Measurements from ENCODE around the gene NXN. TPM values are rescaled to one million over a fixed set of nuclear protein-coding genes. Genes with fewer than 3 reads are reported as not detected.
"Not testable (repeated sequence)": the region's sequence is repeated elsewhere in the genome, so short reads cannot be mapped to it uniquely, and the experiment has no call there.

Gene NXN
- total RNA-seq, 3 donors from 2014 or later = 0.18 to 0.49 (median 0.18) TPM

- H3K36me3 Mint-ChIP-seq (ENCODE audit: insufficient read depth) = no peaks in the 10 kb centered on the region
- no peaks in the 10 kb centered on the region for H3K9me3 Mint-ChIP-seq
- H3K4me1 Mint-ChIP-seq (ENCODE audit: low read depth) = no peaks in the 10 kb centered on the region
- H3K27me3 Mint-ChIP-seq (ENCODE audit: low read depth) = peaks cover 5% of the 10 kb centered on the region
- no peak for ATAC-seq
- H3K4me3 Mint-ChIP-seq = no peak overlapping the region
- DNase-seq = no peak
These were observed 35.2 kb downstream of the NXN start for GRCh38 chr17:944266-944826.

- H3K9me3 Mint-ChIP-seq = no peaks in the 10 kb centered on the region
- no peaks in the 10 kb centered on the region for H3K4me1 Mint-ChIP-seq (ENCODE audit: low read depth)
- no peaks in the 10 kb centered on the region for H3K27me3 Mint-ChIP-seq (ENCODE audit: low read depth)
- no peak for ATAC-seq
- H3K4me3 Mint-ChIP-seq = no peak overlapping the region
- no peaks in the 10 kb centered on the region for H3K36me3 Mint-ChIP-seq (ENCODE audit: insufficient read depth)
- DNase-seq = no peak
These were observed 44.1 kb downstream of the NXN start for GRCh38 chr17:935485-935884.

- no peaks in the 10 kb centered on the region for H3K9me3 Mint-ChIP-seq
- H3K4me3 Mint-ChIP-seq = no peak overlapping the region
- DNase-seq = no peak
- H3K36me3 Mint-ChIP-seq (ENCODE audit: insufficient read depth) = no peaks in the 10 kb centered on the region
- no peaks in the 10 kb centered on the region for H3K27me3 Mint-ChIP-seq (ENCODE audit: low read depth)
- H3K4me1 Mint-ChIP-seq (ENCODE audit: low read depth) = no peaks in the 10 kb centered on the region
- no peak for ATAC-seq
These were observed 46.1 kb downstream of the NXN start for GRCh38 chr17:933312-934073.

GRCh38 chr17:930258-930657, 49.3 kb downstream of the NXN start:
- no peak overlapping the region for H3K4me3 Mint-ChIP-seq
- H3K4me1 Mint-ChIP-seq (ENCODE audit: low read depth) = no peaks in the 10 kb centered on the region
- peaks cover 3% of the 10 kb centered on the region for H3K27me3 Mint-ChIP-seq (ENCODE audit: low read depth)
- no peak for ATAC-seq
- H3K9me3 Mint-ChIP-seq = no peaks in the 10 kb centered on the region
- H3K36me3 Mint-ChIP-seq (ENCODE audit: insufficient read depth) = no peaks in the 10 kb centered on the region
- no peak for DNase-seq

- H3K36me3 Mint-ChIP-seq (ENCODE audit: insufficient read depth) = no peaks in the 10 kb centered on the region
- no peaks in the 10 kb centered on the region for H3K4me1 Mint-ChIP-seq (ENCODE audit: low read depth)
- H3K4me3 Mint-ChIP-seq = no peak overlapping the region
These were observed 50.0 kb downstream of the NXN start for GRCh38 chr17:929586-929985.

GRCh38 chr17:927611-928461, 51.7 kb downstream of the NXN start:
- DNase-seq (no peak), ATAC-seq (no peak)
- Mint-ChIP-seq H3K4me1 (ENCODE audit: low read depth) (no peaks in the 10 kb centered on the region), H3K36me3 (ENCODE audit: insufficient read depth) (no peaks in the 10 kb centered on the region), H3K9me3 (no peaks in the 10 kb centered on the region), H3K4me3 (no peak overlapping the region), H3K27me3 (ENCODE audit: low read depth) (peaks cover 6% of the 10 kb centered on the region)

More at GRCh38 chr17:929586-929985, 50.0 kb downstream of the NXN start:
- Mint-ChIP-seq H3K9me3 (no peaks in the 10 kb centered on the region), H3K27me3 (ENCODE audit: low read depth) (peaks cover 3% of the 10 kb centered on the region)
- no peak for ATAC-seq
- no peak for DNase-seq

- no peak for DNase-seq
- ATAC-seq = no peak
- Mint-ChIP-seq H3K9me3 (no peaks in the 10 kb centered on the region), H3K36me3 (ENCODE audit: insufficient read depth) (no peaks in the 10 kb centered on the region), H3K4me1 (ENCODE audit: low read depth) (no peaks in the 10 kb centered on the region), H3K4me3 (no peak overlapping the region), H3K27me3 (ENCODE audit: low read depth) (peaks cover 13% of the 10 kb centered on the region)
These were observed 53.8 kb downstream of the NXN start for GRCh38 chr17:925817-926216.

- Mint-ChIP-seq H3K4me1 (ENCODE audit: low read depth) (no peaks in the 10 kb centered on the region), H3K9me3 (no peaks in the 10 kb centered on the region), H3K36me3 (ENCODE audit: insufficient read depth) (no peaks in the 10 kb centered on the region), H3K27me3 (ENCODE audit: low read depth) (peaks cover 17% of the 10 kb centered on the region), H3K4me3 (no peak overlapping the region)
- DNase-seq (no peak), ATAC-seq (no peak)
These were observed 54.7 kb downstream of the NXN start for GRCh38 chr17:924711-925475.

- not testable (repeated sequence) for DNase-seq; H3K9me3 Mint-ChIP-seq; H3K36me3 Mint-ChIP-seq (ENCODE audit: insufficient read depth); H3K4me1 Mint-ChIP-seq (ENCODE audit: low read depth); H3K4me3 Mint-ChIP-seq; ATAC-seq
- peaks cover 23% of the 10 kb centered on the region for H3K27me3 Mint-ChIP-seq (ENCODE audit: low read depth)
These were observed 55.3 kb downstream of the NXN start for GRCh38 chr17:924306-924705.

- no peaks in the 10 kb centered on the region for H3K4me1 Mint-ChIP-seq (ENCODE audit: low read depth)
- no peaks in the 10 kb centered on the region for H3K36me3 Mint-ChIP-seq (ENCODE audit: insufficient read depth)
- H3K4me3 Mint-ChIP-seq = no peak overlapping the region
- H3K27me3 Mint-ChIP-seq (ENCODE audit: low read depth) = peaks cover 23% of the 10 kb centered on the region
- no peak for ATAC-seq
- H3K9me3 Mint-ChIP-seq = no peaks in the 10 kb centered on the region
- no peak for DNase-seq
These were observed 55.9 kb downstream of the NXN start for GRCh38 chr17:923633-924032.

GRCh38 chr17:921161-921560, 58.4 kb downstream of the NXN start:
- ATAC-seq (no peak), DNase-seq (no peak)
- no peaks in the 10 kb centered on the region for H3K4me1 Mint-ChIP-seq (ENCODE audit: low read depth)
- H3K36me3 Mint-ChIP-seq (ENCODE audit: insufficient read depth) = no peaks in the 10 kb centered on the region
- H3K4me3 Mint-ChIP-seq = no peak overlapping the region
- H3K9me3 Mint-ChIP-seq = no peaks in the 10 kb centered on the region
- H3K27me3 Mint-ChIP-seq (ENCODE audit: low read depth) = peaks cover 21% of the 10 kb centered on the region

- DNase-seq = no peak
- no peaks in the 10 kb centered on the region for H3K4me1 Mint-ChIP-seq (ENCODE audit: low read depth)
- peaks cover 19% of the 10 kb centered on the region for H3K27me3 Mint-ChIP-seq (ENCODE audit: low read depth)
- ATAC-seq = no peak
- H3K36me3 Mint-ChIP-seq (ENCODE audit: insufficient read depth) = no peaks in the 10 kb centered on the region
- H3K9me3 Mint-ChIP-seq = no peaks in the 10 kb centered on the region
- H3K4me3 Mint-ChIP-seq = no peak overlapping the region
These were observed 59.4 kb downstream of the NXN start for GRCh38 chr17:920190-920589.

GRCh38 chr17:917941-918740, 61.4 kb downstream of the NXN start:
- no peak overlapping the region for H3K4me3 Mint-ChIP-seq
- H3K4me1 Mint-ChIP-seq (ENCODE audit: low read depth) = no peaks in the 10 kb centered on the region
- H3K36me3 Mint-ChIP-seq (ENCODE audit: insufficient read depth) = no peaks in the 10 kb centered on the region
- DNase-seq (no peak), ATAC-seq (no peak)
- peaks cover 29% of the 10 kb centered on the region for H3K27me3 Mint-ChIP-seq (ENCODE audit: low read depth)
- H3K9me3 Mint-ChIP-seq = no peaks in the 10 kb centered on the region

All from activated T-cell treated with anti-CD3 and anti-CD28 coated beads, Interleukin-2, amount 50 U/mL, for 4 hours (primary cell).